Activated CD4-positive, alpha-beta T cell treated with anti-CD3 and anti-CD28 coated beads, Interleukin-2, Interleukin-6, amounts not matched to agents 100 ng/mL and 50 ng/mL, durations not matched to agents 16 hours and 8 hours (primary cell): ENCODE results near the gene PHLPP1.
"Not testable (repeated sequence)": the region's sequence is repeated elsewhere in the genome, so short reads cannot be mapped to it uniquely, and the experiment has no call there.

Experiments
- DNase-seq: peaks from one replicate; pipeline ENCODE4 v3.0.0-alpha.2; 2020

Gene PHLPP1

GRCh38 chr18:62717925-62718800 lies 2.8 kb downstream of the PHLPP1 start:
- no peak for DNase-seq

- DNase-seq: no peak
Observed at GRCh38 chr18:62720048-62720447, 4.7 kb downstream of the PHLPP1 start.

GRCh38 chr18:62720766-62721613 lies 5.6 kb downstream of the PHLPP1 start:
- no peak for DNase-seq

GRCh38 chr18:62721839-62722795 lies 6.8 kb downstream of the PHLPP1 start:
- no peak for DNase-seq

GRCh38 chr18:62723666-62724281 lies 8.4 kb downstream of the PHLPP1 start:
- DNase-seq: no peak

GRCh38 chr18:62725896-62726295 lies 10.6 kb downstream of the PHLPP1 start:
- DNase-seq: no peak

- DNase-seq: no peak
Observed at GRCh38 chr18:62728254-62728653, 12.9 kb downstream of the PHLPP1 start.

- no peak for DNase-seq
Observed at GRCh38 chr18:62729487-62730386, 14.4 kb downstream of the PHLPP1 start.

- DNase-seq: no peak
Observed at GRCh38 chr18:62730941-62731340, 15.6 kb downstream of the PHLPP1 start.

GRCh38 chr18:62732617-62733016 lies 17.3 kb downstream of the PHLPP1 start:
- DNase-seq: no peak

- DNase-seq: no peak
Observed at GRCh38 chr18:62734290-62734689, 18.9 kb downstream of the PHLPP1 start.

GRCh38 chr18:62735387-62735786 lies 20.0 kb downstream of the PHLPP1 start:
- DNase-seq: no peak

GRCh38 chr18:62736077-62736855 lies 20.9 kb downstream of the PHLPP1 start:
- DNase-seq: no peak

GRCh38 chr18:62737241-62737873 lies 22.0 kb downstream of the PHLPP1 start:
- no peak for DNase-seq

- DNase-seq: no peak
Observed at GRCh38 chr18:62738639-62739038, 23.3 kb downstream of the PHLPP1 start.

GRCh38 chr18:62739911-62740310 lies 24.6 kb downstream of the PHLPP1 start:
- DNase-seq: no peak

- DNase-seq: not testable (repeated sequence)
Observed at GRCh38 chr18:62740650-62741049, 25.3 kb downstream of the PHLPP1 start.

GRCh38 chr18:62741118-62741566 lies 25.8 kb downstream of the PHLPP1 start:
- DNase-seq: peak; percentile 47

GRCh38 chr18:62741584-62741983 lies 26.2 kb downstream of the PHLPP1 start:
- DNase-seq: no peak
